ENCODE results near the gene ALAS1.
"Not testable (repeated sequence)": the region's sequence is repeated elsewhere in the genome, so short reads cannot be mapped to it uniquely, and the experiment has no call there.

The ALAS1 gene

GRCh38 chr3:52197842-52198625 lies at the start of gene ALAS1:
ALAS1 (plus strand) TSS chr3:52198160; CDS start chr3:52199242, 1,082 bp downstream.
- peak; percentile 63 for DNase-seq (ENCODE audit: low read depth)

- no peak for DNase-seq (ENCODE audit: low read depth)
These were observed 48.9 kb upstream of the ALAS1 start for GRCh38 chr3:52149021-52149420.

DNA sequence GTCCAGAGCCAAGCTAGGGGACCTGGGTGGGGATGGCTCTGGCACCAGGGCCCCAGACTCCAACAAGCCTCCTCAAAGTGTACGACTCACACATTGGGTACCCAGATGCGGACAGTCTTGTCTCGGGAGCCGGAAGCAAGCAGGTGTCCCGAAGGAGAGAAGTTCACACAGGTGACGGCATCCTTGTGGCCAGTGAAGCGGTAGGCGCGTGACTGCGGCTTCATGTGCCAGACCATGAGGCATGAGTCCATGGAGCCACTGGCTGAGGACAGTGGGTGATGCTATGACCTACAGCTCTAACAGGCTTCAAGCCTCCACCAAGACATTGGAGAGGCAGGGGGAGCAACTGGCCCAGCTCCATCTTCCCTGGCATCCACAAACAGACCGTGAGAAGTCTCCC lies 48.2 kb upstream of the ALAS1 start:
- no peak for DNase-seq (ENCODE audit: low read depth)

DNA sequence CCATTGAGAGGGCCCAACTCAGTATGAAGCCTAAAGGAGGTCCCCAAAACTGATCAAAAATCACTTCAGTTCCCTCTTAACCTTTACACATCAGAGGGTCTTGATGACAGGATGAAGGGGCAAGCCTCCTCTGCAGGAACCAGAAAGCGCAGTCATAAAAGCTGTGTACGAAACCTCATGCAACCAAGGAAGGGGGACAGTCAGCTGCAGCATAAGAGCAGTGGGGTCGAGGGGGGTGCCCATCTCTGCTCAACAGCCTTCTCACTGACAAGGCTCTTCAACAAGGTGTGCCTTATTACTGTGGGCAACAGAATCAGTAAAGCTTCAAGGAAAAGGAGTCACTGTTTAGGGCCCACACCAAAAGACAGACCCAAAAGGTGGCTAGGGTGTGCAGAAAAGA lies 47.6 kb upstream of the ALAS1 start:
- no peak for DNase-seq (ENCODE audit: low read depth)

DNA sequence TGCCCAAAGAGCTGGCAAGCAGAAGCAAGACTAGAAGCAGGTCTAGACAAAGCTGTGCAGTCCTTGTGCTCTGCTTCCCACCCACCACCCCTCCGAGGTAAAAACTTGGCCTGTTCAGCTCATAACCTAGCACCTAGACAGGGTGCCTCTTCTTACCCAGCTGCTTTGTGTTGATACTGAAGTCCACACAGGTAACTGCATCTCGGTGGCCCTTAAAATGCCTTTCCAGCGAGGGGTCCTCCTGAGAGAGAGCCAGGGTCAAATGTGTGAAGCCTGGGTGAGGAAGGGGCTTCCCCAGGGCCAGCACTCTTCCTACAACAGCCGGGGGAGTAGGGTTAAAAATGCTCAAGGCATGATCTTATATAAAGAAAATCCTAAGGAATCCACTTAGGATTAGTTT lies 47.1 kb upstream of the ALAS1 start:
- no peak for DNase-seq (ENCODE audit: low read depth)

DNA sequence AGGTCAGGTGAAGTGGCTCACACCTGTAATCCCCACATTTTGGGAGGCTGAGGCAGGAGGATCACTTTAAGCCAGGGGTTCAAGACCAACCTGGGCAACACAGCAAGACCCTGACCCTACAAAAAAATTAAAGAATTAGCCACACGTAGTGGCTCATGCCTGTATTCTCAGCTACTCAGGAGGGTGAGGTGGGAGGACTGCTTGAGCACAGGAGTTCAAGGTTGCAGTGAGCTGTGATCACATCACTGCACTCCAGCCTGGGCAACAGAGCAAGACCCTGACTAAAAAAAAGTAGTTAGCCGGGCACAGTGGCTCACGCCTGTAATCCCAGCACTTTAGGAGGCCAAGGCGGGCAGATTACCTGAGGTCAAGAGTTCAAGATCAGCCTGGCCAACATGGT lies 46.0 kb upstream of the ALAS1 start:
- DNase-seq (ENCODE audit: low read depth): not testable (repeated sequence)

DNA sequence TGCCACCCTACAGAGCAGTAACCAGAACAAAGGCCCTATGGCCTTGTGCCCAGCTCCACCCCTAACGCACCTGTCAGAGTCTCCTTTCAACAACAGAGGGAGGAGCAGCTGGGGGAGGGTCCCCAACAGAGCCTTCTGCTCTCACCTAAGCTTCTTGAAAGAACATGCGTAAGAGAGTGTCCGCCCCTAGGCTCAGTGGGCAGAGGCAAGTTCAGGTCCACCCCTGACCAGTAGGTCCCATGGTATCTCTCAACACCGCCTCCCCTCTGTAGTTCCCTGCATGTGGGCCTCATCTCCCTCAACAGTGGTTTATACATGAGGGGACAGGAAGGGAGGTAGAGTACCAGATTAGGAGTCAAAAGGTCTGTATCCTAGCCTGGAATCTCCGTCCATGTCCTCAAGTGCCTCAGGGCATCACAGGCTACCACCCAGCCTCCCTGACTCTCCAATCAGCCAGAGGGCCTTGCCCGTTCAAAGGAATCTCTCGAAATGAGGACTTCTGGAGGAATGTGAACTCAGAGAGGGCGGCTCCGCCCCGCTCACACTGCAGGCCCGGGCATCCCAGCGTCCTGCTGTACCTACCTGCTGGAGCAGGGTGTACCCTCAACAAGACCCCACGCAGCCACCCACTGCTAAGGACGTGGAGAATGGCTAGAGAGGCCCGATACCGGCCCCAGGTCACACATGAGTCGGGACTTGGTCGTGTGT lies 44.4 kb upstream of the ALAS1 start:
- peak; percentile 28 for DNase-seq (ENCODE audit: low read depth)

DNA sequence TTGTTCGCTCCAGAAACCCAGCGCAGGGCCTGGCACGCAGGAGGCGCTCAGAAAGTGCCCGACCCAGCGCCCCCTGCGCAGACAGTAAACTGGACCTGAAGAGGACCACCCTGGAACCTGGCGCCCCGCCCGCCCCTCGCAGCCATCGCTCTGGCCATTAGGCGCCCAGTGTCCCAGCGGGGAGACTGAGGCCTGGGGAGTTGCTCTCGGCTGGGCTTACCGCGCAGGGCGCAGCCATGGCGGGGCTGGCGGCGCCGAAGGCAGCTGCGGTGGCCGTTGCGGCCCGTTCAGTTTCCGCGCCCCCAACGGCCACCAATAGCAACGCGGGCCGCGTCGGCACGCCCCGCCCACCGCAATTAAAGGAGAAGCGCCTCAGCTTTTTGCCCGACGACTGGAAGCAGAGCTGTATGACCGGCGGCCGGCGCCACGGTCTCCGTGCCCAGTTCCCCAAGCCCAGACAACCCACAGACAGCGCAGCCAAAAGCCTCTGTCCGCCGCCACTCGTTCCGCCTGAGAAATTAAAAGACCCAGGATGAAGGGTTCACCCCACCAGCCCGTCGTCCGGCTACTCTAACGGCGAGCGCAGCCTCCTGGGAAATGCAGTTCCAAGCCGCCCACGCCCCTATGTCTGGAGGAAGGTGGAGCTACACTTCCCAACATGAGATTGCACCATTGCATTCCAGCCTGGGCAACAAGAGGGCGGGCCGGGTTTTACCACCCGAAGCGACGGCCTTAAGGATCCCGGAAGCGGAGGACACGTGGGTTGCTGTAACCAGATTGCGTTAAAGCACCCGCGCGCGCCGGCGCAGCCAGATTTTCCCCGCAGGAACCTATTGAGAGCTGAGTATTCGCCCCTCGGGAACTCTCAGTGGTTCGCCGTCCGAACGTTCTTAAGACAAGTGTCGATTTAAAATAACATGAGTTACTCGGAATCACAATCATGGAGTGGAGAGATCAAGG lies 43.5 kb upstream of the ALAS1 start, which contains the start of gene POC1A:
Gene POC1A, minus strand, starts transcription at position 289 of the 960 bp plus-strand sequence. Its CDS starts 51 bp downstream, at position 238.
- peak; percentile 92 for DNase-seq (ENCODE audit: low read depth)

- DNase-seq (ENCODE audit: low read depth): no peak
These were observed 42.0 kb upstream of the ALAS1 start for GRCh38 chr3:52155912-52156311.

DNA sequence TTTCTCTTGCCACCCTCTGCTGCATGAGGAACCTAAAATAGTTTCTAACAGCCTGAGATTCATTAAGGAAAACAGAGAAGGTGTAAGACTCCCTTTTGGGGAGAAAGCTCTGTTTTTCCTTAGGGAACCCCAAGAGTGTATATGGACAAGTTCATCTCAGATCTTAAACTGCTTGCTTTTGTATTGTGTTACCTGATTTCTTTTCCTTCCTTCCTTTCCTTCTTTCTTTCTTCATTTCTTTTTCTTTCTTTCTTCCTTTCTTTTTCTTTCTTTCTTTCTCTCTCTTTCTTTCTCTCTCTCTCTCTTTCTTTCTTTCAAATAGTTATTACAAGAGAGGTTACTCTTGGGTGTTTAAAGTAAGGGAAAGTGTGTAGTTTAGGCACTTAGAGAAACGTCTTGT lies 38.5 kb upstream of the ALAS1 start:
- DNase-seq (ENCODE audit: low read depth): no peak

- no peak for DNase-seq (ENCODE audit: low read depth)
These were observed 35.6 kb upstream of the ALAS1 start for GRCh38 chr3:52162250-52162872.

- DNase-seq (ENCODE audit: low read depth): no peak
These were observed 30.7 kb upstream of the ALAS1 start for GRCh38 chr3:52167240-52167639.

- not testable (repeated sequence) for DNase-seq (ENCODE audit: low read depth)
These were observed 27.7 kb upstream of the ALAS1 start for GRCh38 chr3:52170217-52170616.

DNA sequence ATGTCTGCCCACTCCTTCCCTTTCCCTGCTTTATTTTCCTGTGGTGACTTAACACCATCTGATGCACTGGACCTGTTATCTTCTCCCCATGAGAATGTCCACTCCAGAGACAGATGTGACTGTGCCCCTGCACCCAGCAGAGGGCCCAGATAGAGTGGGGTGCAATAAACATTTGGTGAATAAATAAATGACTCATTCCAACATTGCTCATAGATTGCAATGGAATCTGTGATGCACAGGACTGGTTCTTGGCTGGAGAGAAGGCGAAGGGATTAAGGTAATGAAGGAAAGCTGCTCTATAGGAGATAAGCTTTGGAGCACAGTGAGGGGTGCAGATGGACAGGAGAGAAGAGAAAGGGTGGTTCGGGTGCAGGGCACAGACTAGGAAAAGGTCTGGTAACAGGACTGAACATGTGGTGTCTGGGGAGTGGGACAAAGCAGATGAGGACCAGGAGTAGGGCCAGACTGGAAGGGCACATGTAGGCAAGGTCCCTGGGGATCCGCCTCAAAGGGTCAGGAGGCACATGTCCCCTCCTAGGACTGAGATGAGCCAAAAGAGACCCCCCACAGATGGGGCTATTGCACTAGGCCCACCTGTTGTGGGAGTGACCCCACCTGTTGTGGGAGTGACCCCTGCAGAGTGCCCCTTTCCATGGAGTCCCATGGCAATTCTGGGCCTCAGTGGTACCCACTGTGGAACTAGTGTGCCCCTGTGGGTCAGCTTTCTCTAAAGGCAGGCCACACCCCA lies 26.3 kb upstream of the ALAS1 start:
- DNase-seq (ENCODE audit: low read depth): no peak

GRCh38 chr3:52172262-52172757 lies 25.6 kb upstream of the ALAS1 start:
- no peak for DNase-seq (ENCODE audit: low read depth)

GRCh38 chr3:52173101-52173500 lies 24.9 kb upstream of the ALAS1 start:
- no peak for DNase-seq (ENCODE audit: low read depth)

- DNase-seq (ENCODE audit: low read depth): no peak
These were observed 23.1 kb upstream of the ALAS1 start for GRCh38 chr3:52174896-52175295.

DNA sequence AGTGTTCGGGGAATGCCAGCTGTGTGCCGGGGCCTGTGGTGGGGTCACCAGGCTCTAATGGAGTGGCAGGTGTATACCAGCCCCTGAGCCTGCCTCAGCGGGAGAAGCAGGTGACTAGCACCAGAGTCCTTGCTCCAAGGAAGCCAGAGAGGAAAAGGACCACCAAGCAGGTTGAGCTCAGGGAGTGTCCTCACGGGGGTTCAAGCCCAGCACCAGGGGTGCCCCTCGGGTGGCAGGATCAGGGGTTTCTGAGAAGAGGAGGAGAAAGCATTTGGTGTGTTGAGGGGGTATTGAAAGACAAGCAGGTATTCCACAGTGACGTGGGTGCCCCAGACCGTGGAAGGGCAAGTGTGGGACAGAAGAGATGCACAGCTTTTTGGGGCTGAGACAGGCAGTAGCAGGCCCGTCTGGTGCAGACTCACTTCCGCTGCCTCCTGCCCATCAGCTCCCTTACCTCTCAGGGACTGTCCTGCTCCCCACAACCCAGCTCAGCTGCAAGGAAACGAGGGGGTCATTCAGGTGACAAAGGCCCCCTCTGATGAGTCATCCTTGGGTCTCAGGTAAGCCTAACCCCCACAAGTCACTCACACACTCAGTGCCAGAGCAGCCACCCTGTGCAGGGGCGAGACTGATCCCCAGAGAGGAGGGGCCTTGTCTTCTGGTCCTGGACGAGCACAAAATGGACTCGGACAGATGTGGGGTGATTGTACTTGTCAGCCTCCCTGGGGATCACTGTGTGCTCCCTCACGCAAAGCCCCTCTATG lies 22.4 kb upstream of the ALAS1 start:
- DNase-seq (ENCODE audit: low read depth): no peak

GRCh38 chr3:52176180-52176752 lies 21.7 kb upstream of the ALAS1 start:
- no peak for DNase-seq (ENCODE audit: low read depth)
